Adrenal gland (tissue), 5 donors: ENCODE measurements around the gene SGMS1.

Experiments
- POLR2A ChIP-seq, 2 donors: fragments of 450-650 bp; IDR thresholded peaks; one replicate each; pipeline ENCODE4 v1.6.1; 2017; ENCODE audit warnings: antibody characterized with exemption in 2 of 2, mild to moderate bottlenecking in 2 of 2, moderate library complexity in 1 of 2
- TF ChIP-seq, protein P1 (sequence below), 6 experiments: fragments of 450-650 bp in 4 of 6; fragments of 200-600 bp in 2 of 6; sonication (generic) in 1 of 6; IDR thresholded peaks; 1 replicate in 5 of 6; 2 replicates in 1 of 6; pipeline versions ENCODE4 v1.5.1 to v1.8.0; 2016 to 2021; ENCODE audit warnings: antibody characterized with exemption in 6 of 6, mild to moderate bottlenecking in 2 of 6, moderate library complexity in 1 of 6
- donor health status: DM: no; HTN: no; CAD: no.

DNA sequence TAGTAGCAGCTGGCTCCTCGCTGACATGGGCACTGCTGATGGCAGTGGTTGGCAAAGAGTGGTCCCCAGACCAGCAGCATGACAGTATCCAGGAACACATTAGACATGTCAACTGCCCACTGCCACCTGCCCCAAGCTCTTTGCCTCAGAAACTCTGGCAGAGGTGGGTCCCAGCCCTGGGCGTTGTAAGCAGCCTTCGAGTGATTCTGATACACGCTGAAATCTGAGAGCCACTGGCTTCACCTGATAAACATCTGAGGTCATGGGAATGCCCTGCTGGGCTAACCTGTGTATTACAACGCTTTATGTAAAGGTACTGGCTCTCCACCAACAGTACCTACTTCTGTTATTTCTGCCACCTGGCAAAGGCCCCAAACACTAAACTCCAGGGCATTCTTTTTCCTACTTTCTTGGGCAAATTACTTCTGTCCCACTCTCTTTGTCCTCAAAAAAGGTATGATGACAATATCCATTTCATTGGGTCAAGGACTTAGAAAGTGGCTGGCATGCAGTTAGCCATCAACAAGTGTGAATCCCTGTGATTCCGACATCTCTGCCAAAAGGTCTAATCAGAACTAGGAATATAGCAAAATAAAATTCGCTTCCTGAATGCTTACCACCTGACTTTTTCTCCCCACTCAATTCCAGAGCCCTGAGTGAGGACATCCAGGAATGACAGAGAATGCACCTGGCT lies 9.2 kb downstream of the SGMS1 start:
- no peak for TF ChIP-seq POLR2A (IDR thresholded peaks at IDR 0.05)
- TF ChIP-seq, protein P1, sequence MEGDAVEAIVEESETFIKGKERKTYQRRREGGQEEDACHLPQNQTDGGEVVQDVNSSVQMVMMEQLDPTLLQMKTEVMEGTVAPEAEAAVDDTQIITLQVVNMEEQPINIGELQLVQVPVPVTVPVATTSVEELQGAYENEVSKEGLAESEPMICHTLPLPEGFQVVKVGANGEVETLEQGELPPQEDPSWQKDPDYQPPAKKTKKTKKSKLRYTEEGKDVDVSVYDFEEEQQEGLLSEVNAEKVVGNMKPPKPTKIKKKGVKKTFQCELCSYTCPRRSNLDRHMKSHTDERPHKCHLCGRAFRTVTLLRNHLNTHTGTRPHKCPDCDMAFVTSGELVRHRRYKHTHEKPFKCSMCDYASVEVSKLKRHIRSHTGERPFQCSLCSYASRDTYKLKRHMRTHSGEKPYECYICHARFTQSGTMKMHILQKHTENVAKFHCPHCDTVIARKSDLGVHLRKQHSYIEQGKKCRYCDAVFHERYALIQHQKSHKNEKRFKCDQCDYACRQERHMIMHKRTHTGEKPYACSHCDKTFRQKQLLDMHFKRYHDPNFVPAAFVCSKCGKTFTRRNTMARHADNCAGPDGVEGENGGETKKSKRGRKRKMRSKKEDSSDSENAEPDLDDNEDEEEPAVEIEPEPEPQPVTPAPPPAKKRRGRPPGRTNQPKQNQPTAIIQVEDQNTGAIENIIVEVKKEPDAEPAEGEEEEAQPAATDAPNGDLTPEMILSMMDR (IDR thresholded peaks at IDR 0.05) = peak in 2 of 6 experiments; percentile 12 to 27
